BLaER1 (cell line): ENCODE results near the gene RXFP1.

ENCODE experiments used
- H3K27ac ChIP-seq: shearing (Covaris generic); formaldehyde crosslinking; 2 replicates; pipeline ENCODE4 v1.8.1; 2022
- H3K27me3 ChIP-seq: shearing (Covaris generic); formaldehyde crosslinking; 2 replicates; pipeline ENCODE4 v1.8.1; 2022
- H3K36me3 ChIP-seq: shearing (Covaris generic); formaldehyde crosslinking; 2 replicates; pipeline ENCODE4 v1.8.1; 2022
- H3K4me1 ChIP-seq: shearing (Covaris generic); formaldehyde crosslinking; 2 replicates; pipeline ENCODE4 v1.8.1; 2022
- H3K4me2 ChIP-seq: shearing (Covaris generic); formaldehyde crosslinking; 2 replicates; pipeline ENCODE4 v1.8.1; 2022
- H3K4me3 ChIP-seq: shearing (Covaris generic); formaldehyde crosslinking; 2 replicates; pipeline ENCODE4 v1.8.1; 2022
- H3K9ac ChIP-seq: shearing (Covaris generic); formaldehyde crosslinking; 2 replicates; pipeline ENCODE4 v1.8.1; 2022
- H3K9me3 ChIP-seq: shearing (Covaris generic); formaldehyde crosslinking; 2 replicates; pipeline ENCODE4 v1.8.1; 2022
- H4K20me1 ChIP-seq: shearing (Covaris generic); formaldehyde crosslinking; 2 replicates; pipeline ENCODE4 v1.8.1; 2022
- Cebpa-rat ChIP-seq: shearing (Covaris generic); IDR thresholded peaks from 2 replicates; pipeline ENCODE4 v1.8.1; 2022

Gene RXFP1

DNA sequence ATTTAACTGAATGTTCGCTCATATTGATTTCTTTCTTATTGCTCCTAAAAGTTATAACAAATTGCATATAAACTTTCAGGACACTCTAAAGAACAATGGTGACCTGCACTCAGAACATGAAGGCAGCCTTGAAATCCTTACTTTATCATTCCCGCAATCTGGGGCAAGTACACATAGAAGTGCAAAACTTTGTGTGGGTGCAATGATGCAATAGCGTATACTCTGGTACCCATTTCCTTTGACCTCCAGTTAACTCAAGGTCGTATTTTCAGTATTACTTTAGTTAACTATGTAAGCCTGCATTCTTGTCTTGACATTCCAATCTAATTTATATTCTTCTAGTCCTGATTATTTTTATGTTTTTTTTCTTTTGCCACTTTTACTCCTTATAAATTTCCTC lies 85.3 kb downstream of the RXFP1 start:
- H3K4me3 ChIP-seq: no peak overlapping the region
- no peak for TF ChIP-seq Cebpa-rat
- no peak overlapping the region for H3K4me2 ChIP-seq
- H4K20me1 ChIP-seq: no peaks in the 10 kb centered on the region
- no peaks in the 10 kb centered on the region for H3K9me3 ChIP-seq
- H3K27ac ChIP-seq: no peak overlapping the region
- no peaks in the 10 kb centered on the region for H3K4me1 ChIP-seq
- H3K27me3 ChIP-seq: no peaks in the 10 kb centered on the region
- no peak overlapping the region for H3K9ac ChIP-seq
- H3K36me3 ChIP-seq: no peaks in the 10 kb centered on the region

GRCh38 chr4:158609116-158609515 lies 87.4 kb downstream of the RXFP1 start:
- H3K27me3 ChIP-seq: no peaks in the 10 kb centered on the region

GRCh38 chr4:158610790-158611189 lies 89.1 kb downstream of the RXFP1 start:
- no peak overlapping the region for H3K27ac ChIP-seq
- H4K20me1 ChIP-seq: no peaks in the 10 kb centered on the region
- H3K4me1 ChIP-seq: no peaks in the 10 kb centered on the region
- no peak overlapping the region for H3K4me3 ChIP-seq
- H3K4me2 ChIP-seq: no peak overlapping the region
- no peak for TF ChIP-seq Cebpa-rat
- H3K9ac ChIP-seq: no peak overlapping the region
- H3K9me3 ChIP-seq: 0 out of 2 replicates have a peak, but pooled peaks cover 7% of the 10 kb centered on the region
- no peaks in the 10 kb centered on the region for H3K36me3 ChIP-seq
- H3K27me3 ChIP-seq: no peaks in the 10 kb centered on the region

More at GRCh38 chr4:158609116-158609515, 87.4 kb downstream of the RXFP1 start:
- no peak overlapping the region for H3K9ac ChIP-seq
- TF ChIP-seq Cebpa-rat: no peak
- no peak overlapping the region for H3K4me3 ChIP-seq
- 0 out of 2 replicates have a peak, but pooled peaks cover 4% of the 10 kb centered on the region for H3K9me3 ChIP-seq
- H3K4me2 ChIP-seq: no peak overlapping the region
- H3K4me1 ChIP-seq: no peaks in the 10 kb centered on the region
- H3K27ac ChIP-seq: no peak overlapping the region
- no peaks in the 10 kb centered on the region for H3K36me3 ChIP-seq
- H4K20me1 ChIP-seq: no peaks in the 10 kb centered on the region

GRCh38 chr4:158613046-158613445 lies 91.4 kb downstream of the RXFP1 start:
- TF ChIP-seq Cebpa-rat: no peak
- no peaks in the 10 kb centered on the region for H4K20me1 ChIP-seq
- no peak overlapping the region for H3K4me2 ChIP-seq
- no peaks in the 10 kb centered on the region for H3K27me3 ChIP-seq
- H3K36me3 ChIP-seq: no peaks in the 10 kb centered on the region
- H3K9ac ChIP-seq: no peak overlapping the region
- no peaks in the 10 kb centered on the region for H3K4me1 ChIP-seq
- 0 out of 2 replicates have a peak, but pooled peaks cover 7% of the 10 kb centered on the region for H3K9me3 ChIP-seq
- no peak overlapping the region for H3K27ac ChIP-seq
- no peak overlapping the region for H3K4me3 ChIP-seq

- Histone ChIP-seq H3K4me1 (no peaks in the 10 kb centered on the region), H3K27ac (no peak overlapping the region), H3K36me3 (no peaks in the 10 kb centered on the region), H3K9ac (no peak overlapping the region), H3K4me3 (no peak overlapping the region), H4K20me1 (no peaks in the 10 kb centered on the region), H3K27me3 (no peaks in the 10 kb centered on the region), H3K9me3 (0 out of 2 replicates have a peak, but pooled peaks cover 7% of the 10 kb centered on the region), H3K4me2 (no peak overlapping the region)
- TF ChIP-seq Cebpa-rat: no peak
Observed at GRCh38 chr4:158617956-158618355, 96.3 kb downstream of the RXFP1 start.

- Histone ChIP-seq H3K27me3 (no peaks in the 10 kb centered on the region), H3K9me3 (no peaks in the 10 kb centered on the region)
Observed at GRCh38 chr4:158621729-158622128, 100.0 kb downstream of the RXFP1 start.

GRCh38 chr4:158622251-158622650 lies 100.6 kb downstream of the RXFP1 start:
- H3K4me3 ChIP-seq: no peak overlapping the region
- H3K27ac ChIP-seq: no peak overlapping the region
- H3K9ac ChIP-seq: no peak overlapping the region
- H4K20me1 ChIP-seq: no peaks in the 10 kb centered on the region
- no peaks in the 10 kb centered on the region for H3K4me1 ChIP-seq
- no peak overlapping the region for H3K4me2 ChIP-seq
- H3K36me3 ChIP-seq: no peaks in the 10 kb centered on the region
- H3K27me3 ChIP-seq: no peaks in the 10 kb centered on the region
- no peaks in the 10 kb centered on the region for H3K9me3 ChIP-seq
- no peak for TF ChIP-seq Cebpa-rat

More at GRCh38 chr4:158621729-158622128, 100.0 kb downstream of the RXFP1 start:
- no peak overlapping the region for H3K9ac ChIP-seq
- H3K4me1 ChIP-seq: no peaks in the 10 kb centered on the region
- no peaks in the 10 kb centered on the region for H3K36me3 ChIP-seq
- no peaks in the 10 kb centered on the region for H4K20me1 ChIP-seq
- H3K4me2 ChIP-seq: no peak overlapping the region
- TF ChIP-seq Cebpa-rat: no peak
- no peak overlapping the region for H3K27ac ChIP-seq
- H3K4me3 ChIP-seq: no peak overlapping the region

GRCh38 chr4:158624889-158625478 lies 103.3 kb downstream of the RXFP1 start:
- no peaks in the 10 kb centered on the region for H3K36me3 ChIP-seq
- no peaks in the 10 kb centered on the region for H4K20me1 ChIP-seq
- H3K4me2 ChIP-seq: no peak overlapping the region
- TF ChIP-seq Cebpa-rat: no peak
- H3K4me3 ChIP-seq: no peak overlapping the region
- H3K27ac ChIP-seq: no peak overlapping the region
- no peaks in the 10 kb centered on the region for H3K9me3 ChIP-seq
- H3K9ac ChIP-seq: no peak overlapping the region
- no peaks in the 10 kb centered on the region for H3K27me3 ChIP-seq
- no peaks in the 10 kb centered on the region for H3K4me1 ChIP-seq

GRCh38 chr4:158625544-158625943 lies 103.9 kb downstream of the RXFP1 start:
- Histone ChIP-seq H3K27ac (no peak overlapping the region), H3K4me2 (no peak overlapping the region)
- TF ChIP-seq Cebpa-rat: no peak

DNA sequence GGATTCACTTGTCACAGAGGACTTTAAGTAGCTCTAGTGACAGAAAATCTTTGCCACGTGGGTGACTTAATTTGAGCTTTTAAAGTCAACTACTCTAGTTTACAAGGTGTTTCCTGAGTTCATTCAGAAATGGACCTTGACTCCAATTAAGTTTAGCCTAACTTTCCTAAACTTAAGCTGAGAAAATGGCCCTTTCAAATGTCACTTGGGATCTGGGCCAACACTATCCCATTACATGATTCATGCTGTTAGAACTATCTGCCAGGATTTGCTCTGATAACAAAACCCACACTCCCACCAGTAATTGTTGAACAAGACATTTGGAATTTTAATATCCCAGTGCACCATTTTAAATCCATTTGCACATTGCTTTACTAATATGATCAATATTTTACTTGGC lies 109.2 kb downstream of the RXFP1 start:
- H3K9me3 ChIP-seq: no peaks in the 10 kb centered on the region
- TF ChIP-seq Cebpa-rat: no peak
- no peak overlapping the region for H3K27ac ChIP-seq
- H3K4me3 ChIP-seq: no peak overlapping the region
- H3K9ac ChIP-seq: no peak overlapping the region
- no peaks in the 10 kb centered on the region for H3K27me3 ChIP-seq
- no peaks in the 10 kb centered on the region for H3K36me3 ChIP-seq
- H3K4me1 ChIP-seq: no peaks in the 10 kb centered on the region
- H4K20me1 ChIP-seq: no peaks in the 10 kb centered on the region
- H3K4me2 ChIP-seq: no peak overlapping the region

More at GRCh38 chr4:158625544-158625943, 103.9 kb downstream of the RXFP1 start:
- no peaks in the 10 kb centered on the region for H3K36me3 ChIP-seq
- no peak overlapping the region for H3K9ac ChIP-seq
- no peaks in the 10 kb centered on the region for H3K4me1 ChIP-seq
- H4K20me1 ChIP-seq: no peaks in the 10 kb centered on the region
- no peak overlapping the region for H3K4me3 ChIP-seq
- no peaks in the 10 kb centered on the region for H3K9me3 ChIP-seq
- H3K27me3 ChIP-seq: no peaks in the 10 kb centered on the region

DNA sequence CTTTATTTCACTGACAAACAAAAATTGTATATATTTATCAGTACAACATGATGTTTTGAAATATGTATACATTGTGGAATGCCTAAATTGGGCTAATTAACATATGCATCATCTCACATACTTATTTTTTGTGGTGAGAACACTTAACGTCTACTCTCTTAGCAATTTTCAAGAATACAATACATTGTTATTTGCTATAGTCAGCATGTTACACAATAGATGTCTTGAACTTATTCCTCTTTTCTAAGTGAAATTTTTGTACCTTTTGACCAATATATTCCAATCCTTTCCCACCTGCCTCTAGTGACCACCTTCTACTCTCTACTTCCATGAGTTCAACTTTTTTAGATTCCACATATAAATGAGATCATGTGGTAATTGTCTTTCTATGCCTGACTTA lies 114.9 kb downstream of the RXFP1 start:
- no peak overlapping the region for H3K27ac ChIP-seq
- no peaks in the 10 kb centered on the region for H3K36me3 ChIP-seq
- no peak for TF ChIP-seq Cebpa-rat
- H3K4me3 ChIP-seq: no peak overlapping the region
- H4K20me1 ChIP-seq: no peaks in the 10 kb centered on the region
- H3K9ac ChIP-seq: no peak overlapping the region
- no peaks in the 10 kb centered on the region for H3K4me1 ChIP-seq
- H3K27me3 ChIP-seq: no peaks in the 10 kb centered on the region
- no peaks in the 10 kb centered on the region for H3K9me3 ChIP-seq
- H3K4me2 ChIP-seq: no peak overlapping the region
